Dendritic cell treated with granulocyte-macrophage colony-stimulating factor and Interleukin-4, amounts not matched to agents 40 ng/mL and 50 ng/mL, for 4 days (primary cell): ENCODE measurements around the gene PPFIBP1.
"Not testable (repeated sequence)": the region's sequence is repeated elsewhere in the genome, so short reads cannot be mapped to it uniquely, and the experiment has no call there.

Experiments used
- H3K27ac Mint-ChIP-seq: one replicate; pipeline ENCODE4 v1.8.0; 2022; ENCODE audit warnings: mild to moderate bottlenecking, mixed read lengths
- H3K27me3 Mint-ChIP-seq: one replicate; pipeline ENCODE4 v1.8.0; 2022; ENCODE audit warnings: mild to moderate bottlenecking, mixed read lengths
- H3K36me3 Mint-ChIP-seq: one replicate; pipeline ENCODE4 v1.8.0; 2022; ENCODE audit warnings: low read depth, mixed read lengths
- H3K4me1 Mint-ChIP-seq: one replicate; pipeline ENCODE4 v1.8.0; 2022; ENCODE audit warnings: low read depth, mixed read lengths
- H3K4me3 Mint-ChIP-seq: one replicate; pipeline ENCODE4 v1.8.0; 2022; ENCODE audit warnings: mild to moderate bottlenecking, moderate library complexity, mixed read lengths
- H3K9me3 Mint-ChIP-seq: one replicate; pipeline ENCODE4 v1.8.0; 2022; ENCODE audit warnings: mixed read lengths
- intact Hi-C: fragments of 100-400 bp; cut with micrococcal nuclease; formaldehyde crosslinking; loops from one replicate; pipeline ENCODE4 v1.15.0; 2022

PPFIBP1 gene

GRCh38 chr12:27730097-27730588, 206.1 kb downstream of the PPFIBP1 start:
- Mint-ChIP-seq H3K4me1 (no peaks in the 10 kb centered on the region), H3K9me3 (no peaks in the 10 kb centered on the region), H3K4me3 (no peak overlapping the region), H3K36me3 (peaks cover 53% of the 10 kb centered on the region), H3K27ac (no peak overlapping the region), H3K27me3 (no peaks in the 10 kb centered on the region)
- intact Hi-C loops = loop anchor here (5.0 kb wide), 1 partner anchor 1142 kb away; no protein-coding TSS in a partner anchor

DNA sequence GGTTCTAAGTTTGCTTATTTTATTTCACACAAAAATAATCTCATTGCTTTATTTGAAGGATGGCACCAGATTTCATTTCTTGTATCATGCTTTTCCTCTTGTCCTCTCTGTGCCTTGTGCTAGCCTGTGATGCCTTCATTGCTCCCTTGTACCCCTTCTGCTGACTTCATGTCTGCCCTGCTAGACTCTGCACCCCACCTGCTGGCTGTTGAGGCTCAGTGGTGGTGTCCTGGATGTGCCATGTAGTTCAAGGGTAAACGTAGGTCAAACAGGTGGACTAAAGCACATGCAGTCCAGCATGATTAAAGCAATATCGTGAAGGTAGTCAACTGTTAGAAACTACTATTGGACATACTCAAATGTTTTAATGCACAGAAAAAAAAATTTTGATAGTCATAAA, 208.3 kb downstream of the PPFIBP1 start:
- H3K27me3 Mint-ChIP-seq = no peaks in the 10 kb centered on the region
- intact Hi-C loops = loop anchor here (2.0 to 5.0 kb wide), 2 partner anchors 209 to 1140 kb away; no protein-coding TSS in a partner anchor
- H3K36me3 Mint-ChIP-seq = peaks cover 46% of the 10 kb centered on the region
- no peak overlapping the region for H3K4me3 Mint-ChIP-seq
- H3K4me1 Mint-ChIP-seq = no peaks in the 10 kb centered on the region
- H3K9me3 Mint-ChIP-seq = no peaks in the 10 kb centered on the region
- no peak overlapping the region for H3K27ac Mint-ChIP-seq

DNA sequence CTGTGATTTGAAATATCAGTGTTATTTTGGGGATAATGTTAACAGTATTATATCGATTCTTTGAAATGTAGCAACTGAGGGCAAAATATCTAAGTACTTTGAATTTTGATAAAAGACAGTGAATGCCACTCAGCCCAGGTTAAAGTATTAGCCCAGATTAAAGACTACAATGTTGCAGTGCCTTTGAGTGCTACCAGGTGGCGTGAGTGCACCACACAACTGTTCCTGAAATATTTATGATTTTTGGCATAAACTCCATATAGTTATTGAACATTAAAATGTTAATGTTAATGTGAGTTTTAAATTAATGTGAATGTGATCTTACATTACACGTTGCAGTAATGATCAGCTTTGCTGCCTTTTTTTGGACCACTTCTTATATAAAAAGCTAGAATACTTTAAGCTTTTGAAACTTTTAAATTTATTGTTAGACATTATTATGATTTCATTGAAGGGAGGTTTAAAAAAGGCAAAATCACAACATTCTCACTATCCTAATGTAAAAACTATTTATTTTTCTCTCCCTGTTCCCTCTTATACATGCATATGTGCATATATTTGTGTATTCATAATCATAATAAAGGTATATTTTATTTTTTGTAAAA, 209.1 kb downstream of the PPFIBP1 start:
- H3K4me3 Mint-ChIP-seq = no peak overlapping the region
- H3K27ac Mint-ChIP-seq = no peak overlapping the region
- H3K9me3 Mint-ChIP-seq = no peaks in the 10 kb centered on the region
- no peaks in the 10 kb centered on the region for H3K27me3 Mint-ChIP-seq
- H3K4me1 Mint-ChIP-seq = no peaks in the 10 kb centered on the region
- intact Hi-C loops = loop anchor here (1.0 to 5.0 kb wide), 3 partner anchors 88 to 1139 kb away; no protein-coding TSS in a partner anchor
- H3K36me3 Mint-ChIP-seq = peaks cover 50% of the 10 kb centered on the region

- H3K27me3 Mint-ChIP-seq = no peaks in the 10 kb centered on the region
- H3K27ac Mint-ChIP-seq = no peak overlapping the region
- intact Hi-C loops = loop anchor here (1.0 to 5.0 kb wide), 3 partner anchors 88 to 1139 kb away; no protein-coding TSS in a partner anchor
- H3K4me1 Mint-ChIP-seq = no peaks in the 10 kb centered on the region
- H3K36me3 Mint-ChIP-seq = peaks cover 56% of the 10 kb centered on the region
- no peak overlapping the region for H3K4me3 Mint-ChIP-seq
- no peaks in the 10 kb centered on the region for H3K9me3 Mint-ChIP-seq
These were observed 209.8 kb downstream of the PPFIBP1 start for GRCh38 chr12:27733791-27734190.

GRCh38 chr12:27734321-27734720, 210.3 kb downstream of the PPFIBP1 start:
- peaks cover 61% of the 10 kb centered on the region for H3K36me3 Mint-ChIP-seq
- not testable (repeated sequence) for H3K9me3 Mint-ChIP-seq, H3K27ac Mint-ChIP-seq, H3K4me1 Mint-ChIP-seq, H3K4me3 Mint-ChIP-seq, H3K27me3 Mint-ChIP-seq
- intact Hi-C loops = loop anchor here (5.0 kb wide), 1 partner anchor 1138 kb away; no protein-coding TSS in a partner anchor

GRCh38 chr12:27743601-27744000, 219.6 kb downstream of the PPFIBP1 start:
- H3K4me3 Mint-ChIP-seq = no peak overlapping the region
- no peaks in the 10 kb centered on the region for H3K4me1 Mint-ChIP-seq
- H3K27me3 Mint-ChIP-seq = no peaks in the 10 kb centered on the region
- H3K27ac Mint-ChIP-seq = no peak overlapping the region
- peaks cover 75% of the 10 kb centered on the region for H3K36me3 Mint-ChIP-seq
- no peaks in the 10 kb centered on the region for H3K9me3 Mint-ChIP-seq
- intact Hi-C loops = no loop called here
